CD4-positive, alpha-beta T cell treated with Interleukin-15 for 1 hour (primary cell): Measurements from ENCODE around the gene UBE2QL1.
"Not testable (repeated sequence)": the region's sequence is repeated elsewhere in the genome, so short reads cannot be mapped to it uniquely, and the experiment has no call there.

Experiments
- DNase-seq: peaks from one replicate; pipeline ENCODE4 v3.0.0-alpha.2; 2020

Gene UBE2QL1

GRCh38 chr5:6501701-6502100 is 53.0 kb downstream of the UBE2QL1 start:
- no peak for DNase-seq

GRCh38 chr5:6502421-6502820 is 53.8 kb downstream of the UBE2QL1 start:
- DNase-seq: no peak

- no peak for DNase-seq
Observed at GRCh38 chr5:6503342-6503741, 54.7 kb downstream of the UBE2QL1 start.

DNA sequence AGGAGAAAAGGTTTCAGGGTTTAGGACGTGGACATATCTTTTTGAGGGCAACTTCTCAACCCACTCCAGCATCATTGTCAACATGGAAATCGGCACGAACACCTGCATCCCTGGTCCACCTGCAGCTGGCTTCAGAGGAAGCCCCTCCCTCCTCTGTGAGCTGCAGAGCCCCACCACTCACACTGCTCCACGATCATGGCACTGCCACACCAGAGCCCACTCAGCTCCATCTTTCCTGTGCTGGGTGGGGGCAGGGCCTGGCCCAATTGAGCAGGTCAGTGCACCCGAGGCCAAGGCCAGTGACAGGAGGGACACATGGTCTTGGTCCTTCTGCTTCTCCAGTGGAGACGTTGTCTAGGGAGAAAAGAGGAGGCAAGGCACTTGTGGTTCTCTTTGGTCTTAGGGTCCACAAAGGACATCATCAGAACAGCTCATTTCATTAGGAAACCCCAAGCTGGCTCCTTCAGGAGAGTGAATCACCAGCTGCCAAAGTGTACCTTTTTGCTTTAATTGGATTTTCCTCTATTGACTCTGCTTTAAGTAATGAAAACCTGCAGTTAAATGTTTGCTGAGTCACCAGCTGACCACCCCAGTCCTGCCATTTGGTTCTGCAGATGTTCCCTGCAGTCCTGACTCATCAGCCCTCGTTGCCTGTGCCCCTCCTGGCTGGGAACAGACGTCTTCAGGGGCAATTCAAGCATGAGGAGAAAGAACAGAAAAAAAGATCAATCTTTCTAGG is 56.2 kb downstream of the UBE2QL1 start:
- no peak for DNase-seq

DNA sequence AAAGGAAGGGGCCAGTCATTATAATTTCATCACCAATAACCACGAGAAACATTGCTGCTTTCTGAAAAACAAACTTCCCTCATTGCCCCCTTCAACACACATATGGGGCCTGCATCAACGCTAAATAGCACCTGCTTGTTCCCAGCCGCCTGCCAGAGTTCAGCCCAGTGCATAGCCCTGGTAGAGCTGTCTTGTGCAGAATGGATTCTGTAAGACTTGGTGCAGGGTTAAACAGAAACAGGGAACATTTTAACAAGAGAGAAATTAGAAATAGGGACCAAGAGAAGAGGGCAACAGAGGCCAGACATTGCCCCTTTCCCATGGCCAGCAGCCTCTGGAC is 56.7 kb downstream of the UBE2QL1 start:
- DNase-seq: no peak

DNA sequence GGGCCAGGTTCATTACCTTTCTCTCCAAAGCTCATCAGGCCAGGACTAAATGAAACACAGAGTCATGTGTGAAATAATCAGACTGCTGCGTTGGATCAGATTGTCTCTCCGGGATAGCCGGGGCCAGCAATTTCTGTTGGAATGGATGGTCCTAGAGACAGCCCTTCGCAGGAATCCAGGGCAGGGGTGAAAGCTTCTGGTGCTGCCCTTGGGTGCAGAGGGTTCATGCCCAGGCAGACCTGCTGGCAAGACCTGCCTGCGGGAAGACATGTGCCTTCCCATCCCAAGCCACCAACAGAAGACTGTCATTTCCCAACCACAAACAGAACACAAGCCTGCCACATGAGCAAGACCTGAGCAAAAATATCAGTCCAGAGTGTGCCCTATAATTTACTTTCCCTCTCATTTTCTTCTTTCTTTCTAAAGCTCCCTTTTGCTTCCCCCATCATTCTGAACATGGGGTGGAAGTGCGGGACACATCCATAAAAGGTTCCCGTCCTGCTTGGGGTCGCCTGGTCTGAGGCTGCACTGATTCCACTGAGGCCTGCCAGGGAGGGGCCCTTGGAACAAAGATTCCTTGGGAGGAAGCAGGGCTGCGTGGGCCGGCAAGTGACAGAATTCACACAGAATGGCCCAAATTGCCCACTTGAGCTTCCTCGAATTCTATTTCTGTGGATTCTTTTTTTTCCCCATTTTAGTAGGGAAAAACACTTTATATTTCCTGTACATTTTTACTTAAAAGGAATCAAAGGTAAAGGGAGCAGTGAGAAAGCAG is 57.3 kb downstream of the UBE2QL1 start:
- DNase-seq: no peak

- DNase-seq: no peak
Observed at GRCh38 chr5:6506611-6507010, 58.0 kb downstream of the UBE2QL1 start.

DNA sequence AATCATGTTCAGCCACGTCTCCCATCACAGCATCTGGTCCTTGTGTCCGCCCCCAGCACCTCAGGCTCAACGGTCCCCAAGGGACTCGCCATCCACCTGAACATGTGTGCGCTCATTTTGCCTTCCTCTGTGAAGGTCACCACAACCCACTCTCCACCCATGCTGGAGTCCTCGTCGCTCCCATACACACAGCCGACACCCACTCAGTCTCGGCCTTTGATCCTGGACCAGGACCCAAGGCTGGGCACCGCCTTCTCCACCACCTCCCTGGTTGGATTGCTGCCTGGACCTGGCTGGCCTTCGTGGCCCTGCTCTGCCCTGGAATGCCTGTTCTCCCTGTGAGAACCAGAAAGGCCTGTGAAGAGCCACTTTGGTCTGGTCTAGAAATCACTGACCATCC is 60.3 kb downstream of the UBE2QL1 start:
- DNase-seq: no peak

DNA sequence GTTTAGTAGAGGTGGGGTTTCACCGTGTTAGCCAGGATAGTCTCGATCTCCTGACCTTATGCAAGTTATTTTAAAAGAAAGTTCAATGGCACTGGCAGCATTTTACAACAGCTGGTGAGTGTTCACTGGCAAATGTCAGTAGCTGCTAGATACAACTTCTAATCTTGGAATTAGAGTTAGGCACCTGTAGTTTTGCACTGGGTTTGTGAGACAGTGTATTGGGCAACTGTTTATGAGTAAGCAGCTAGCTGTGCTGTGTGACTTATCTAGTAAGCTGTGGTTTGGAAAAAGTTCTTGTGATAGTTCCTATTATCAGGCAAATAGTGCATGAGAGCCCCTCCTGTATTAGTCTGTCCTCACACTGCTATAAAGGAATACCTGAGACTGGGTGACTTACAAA is 61.5 kb downstream of the UBE2QL1 start:
- no peak for DNase-seq

DNA sequence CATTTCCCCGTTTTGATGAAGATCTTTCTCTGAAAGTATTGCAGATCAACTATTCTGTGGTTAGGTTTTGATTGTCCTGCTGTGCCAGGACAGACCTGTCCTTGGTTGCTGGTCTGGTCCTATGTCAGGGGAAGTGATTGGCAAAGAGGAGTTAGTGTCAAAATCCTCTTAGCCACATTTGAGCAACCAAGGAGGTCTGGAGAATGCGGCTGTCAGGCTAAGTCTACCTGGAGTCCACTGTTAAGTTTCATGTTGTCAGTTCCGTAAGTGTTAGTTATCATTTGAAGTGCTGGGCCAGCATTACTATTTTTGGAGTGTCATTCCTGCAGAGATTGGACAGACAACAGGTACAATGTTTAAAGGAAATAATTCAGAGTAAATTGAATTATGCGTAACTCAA is 62.3 kb downstream of the UBE2QL1 start:
- no peak for DNase-seq

DNA sequence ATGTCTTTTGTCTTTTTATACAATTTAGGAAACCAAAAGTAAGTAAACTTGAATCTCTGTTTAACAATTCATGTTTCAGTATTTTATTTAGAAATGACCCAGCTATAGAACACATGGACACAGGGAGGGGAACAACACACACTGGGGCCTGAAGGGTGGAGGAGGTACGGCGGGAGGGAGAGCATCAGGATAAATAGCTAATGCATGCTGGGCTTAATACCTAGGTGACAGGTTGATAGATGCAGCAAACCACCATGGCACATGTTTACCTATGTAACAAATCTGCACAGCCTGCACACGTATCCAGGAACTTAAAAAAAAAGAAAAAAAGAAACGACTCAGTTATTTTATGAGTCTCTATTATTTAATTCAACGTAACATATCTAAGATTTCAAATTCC is 67.2 kb downstream of the UBE2QL1 start:
- not testable (repeated sequence) for DNase-seq

GRCh38 chr5:6516823-6517222 is 68.2 kb downstream of the UBE2QL1 start:
- no peak for DNase-seq

GRCh38 chr5:6517510-6517909 is 68.9 kb downstream of the UBE2QL1 start:
- DNase-seq: no peak

DNA sequence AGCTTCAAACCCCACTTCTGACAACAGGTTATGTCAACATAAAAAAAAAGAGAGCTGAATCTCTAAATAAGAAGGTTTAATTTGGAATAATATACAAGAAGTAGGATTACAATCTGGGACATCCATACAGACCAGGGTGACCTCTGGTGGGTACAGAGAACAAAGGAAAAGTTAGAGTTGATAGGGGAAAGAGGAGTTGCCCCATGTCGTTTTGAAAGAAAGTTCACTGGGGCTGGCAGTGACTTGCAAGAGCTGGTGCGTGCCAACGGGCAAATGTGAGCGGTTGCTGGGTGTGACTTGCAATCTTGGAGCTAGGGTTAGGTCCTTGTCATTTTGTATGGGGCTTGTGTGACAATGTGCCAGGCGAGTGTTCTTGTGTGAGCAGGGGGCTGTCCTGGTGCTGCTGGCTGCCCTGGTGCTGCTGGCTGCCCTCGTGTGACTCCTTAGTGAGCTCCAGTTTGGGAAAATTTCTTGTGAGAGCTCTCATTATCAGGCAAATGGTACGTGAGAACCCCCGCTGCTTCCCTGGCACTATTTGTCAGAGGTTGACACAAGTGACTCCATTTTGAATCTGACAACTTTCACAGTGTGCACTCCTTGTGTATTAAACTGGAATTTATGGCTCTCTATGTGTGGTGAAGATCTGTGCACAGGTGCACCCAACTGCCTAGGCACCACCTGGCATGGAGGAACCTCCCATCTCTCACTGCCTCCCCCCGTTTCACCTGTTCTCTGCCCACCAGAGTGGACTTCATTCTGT is 69.8 kb downstream of the UBE2QL1 start:
- no peak for DNase-seq

DNA sequence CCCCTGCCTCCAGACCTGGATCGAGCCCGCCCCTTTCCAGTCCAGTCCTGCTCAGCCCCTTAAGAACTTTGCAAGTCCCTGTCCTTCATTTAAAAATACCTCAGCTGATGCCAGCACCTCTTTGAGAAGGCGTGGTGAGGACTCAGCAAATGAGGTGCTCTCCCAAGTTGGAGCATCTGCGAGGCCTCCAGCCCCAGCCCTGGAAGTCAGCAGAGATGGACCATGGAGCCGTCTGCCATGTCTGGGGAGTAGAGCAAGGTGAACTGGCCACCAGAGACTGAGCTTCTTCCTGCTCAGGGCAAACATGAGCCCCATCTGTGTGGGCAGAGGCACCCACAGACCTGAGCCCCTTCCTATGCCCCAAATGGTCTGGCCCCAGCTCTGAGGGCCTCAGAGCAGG is 71.5 kb downstream of the UBE2QL1 start:
- no peak for DNase-seq

DNA sequence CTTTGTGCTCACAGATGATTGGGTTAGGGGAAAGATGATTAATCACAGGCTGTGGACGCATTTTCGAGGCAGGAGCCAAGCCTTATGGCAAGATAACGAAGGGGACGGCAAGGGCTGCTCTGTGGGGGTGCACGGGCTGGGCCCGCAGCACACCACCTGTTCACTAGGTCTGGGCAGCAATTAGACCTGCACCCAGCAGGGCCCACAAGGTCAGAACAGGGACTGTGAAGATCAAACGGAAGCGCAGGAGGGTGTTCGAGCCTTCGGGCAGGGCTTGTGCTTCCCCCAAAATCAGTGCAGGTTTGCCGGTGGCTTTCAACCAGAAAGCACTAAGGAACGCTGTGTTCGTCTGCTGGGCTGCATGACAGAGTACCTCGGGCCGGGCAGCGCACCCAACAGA is 73.7 kb downstream of the UBE2QL1 start:
- no peak for DNase-seq

DNA sequence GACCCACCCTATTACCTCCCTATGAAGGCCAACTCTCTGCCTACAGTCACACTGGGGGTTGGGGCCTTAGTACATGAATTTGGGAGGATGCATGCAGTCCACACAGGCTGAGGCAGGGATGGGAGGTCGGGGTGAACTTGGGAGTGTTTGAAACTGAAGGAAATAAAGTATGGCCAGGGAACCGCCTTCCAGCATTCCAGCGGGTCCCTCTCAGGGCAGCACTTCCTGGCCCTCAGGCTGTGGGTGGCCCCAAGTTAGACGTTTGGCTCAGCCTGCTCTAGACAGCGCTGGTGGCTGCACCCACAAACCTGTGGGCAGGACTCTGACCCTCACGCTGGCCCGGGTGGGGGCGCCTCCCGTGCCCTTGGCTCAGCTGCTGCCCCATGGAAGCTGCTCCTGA is 74.3 kb downstream of the UBE2QL1 start:
- DNase-seq: no peak

GRCh38 chr5:6525422-6525821 is 76.8 kb downstream of the UBE2QL1 start:
- no peak for DNase-seq

DNA sequence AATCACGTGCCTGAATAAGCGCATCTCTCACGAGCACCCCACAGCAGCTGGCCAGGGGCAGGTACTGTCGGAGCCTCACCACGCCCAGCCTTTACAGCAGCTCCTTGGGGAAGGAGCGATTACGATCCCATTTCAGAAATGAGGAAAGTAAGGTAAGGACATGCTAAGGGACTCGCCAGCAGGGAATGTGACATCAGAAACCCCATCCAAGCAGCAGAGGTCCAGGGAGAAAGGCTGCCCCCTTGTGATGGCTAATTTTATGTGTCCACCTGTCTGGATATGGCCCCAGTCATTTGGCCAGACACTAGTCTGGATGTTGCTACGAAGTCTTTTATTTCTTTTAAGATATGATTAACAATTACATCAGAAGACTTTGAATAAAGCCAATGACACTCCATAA is 77.3 kb downstream of the UBE2QL1 start:
- DNase-seq: no peak

DNA sequence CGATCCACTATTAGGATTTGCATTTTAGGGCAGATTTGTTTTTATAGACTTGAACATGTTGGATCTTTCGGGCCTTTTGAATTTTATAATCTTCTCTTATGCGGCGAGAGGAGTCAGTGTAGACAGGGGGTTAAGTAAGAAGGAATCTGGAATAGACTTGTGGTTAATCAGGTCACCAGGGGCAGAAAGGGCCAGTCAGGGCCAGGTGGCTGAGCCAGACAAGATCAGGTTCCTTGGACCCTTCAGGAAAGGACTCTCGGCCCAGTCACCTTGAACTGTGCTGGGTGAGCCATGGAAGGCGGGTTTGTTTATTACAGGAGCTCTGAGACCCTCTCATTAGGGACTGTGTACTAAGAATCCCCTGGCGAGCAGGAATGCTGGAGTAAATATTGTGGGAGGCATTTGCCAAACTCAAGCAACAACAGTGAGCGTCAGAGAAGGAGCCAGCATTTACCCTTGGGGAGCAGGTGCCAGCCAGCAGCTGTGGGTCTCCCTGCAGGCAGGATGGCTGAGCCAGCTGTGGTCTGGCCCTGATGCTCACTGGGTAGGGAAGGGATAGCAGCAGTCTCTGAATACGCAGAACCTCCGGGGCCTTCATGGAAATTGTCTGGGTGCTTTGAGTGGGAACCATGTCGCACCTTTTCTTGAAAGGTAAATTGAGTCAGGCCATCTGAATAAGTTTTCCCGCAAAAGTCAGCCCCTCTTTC is 79.2 kb downstream of the UBE2QL1 start:
- no peak for DNase-seq

DNA sequence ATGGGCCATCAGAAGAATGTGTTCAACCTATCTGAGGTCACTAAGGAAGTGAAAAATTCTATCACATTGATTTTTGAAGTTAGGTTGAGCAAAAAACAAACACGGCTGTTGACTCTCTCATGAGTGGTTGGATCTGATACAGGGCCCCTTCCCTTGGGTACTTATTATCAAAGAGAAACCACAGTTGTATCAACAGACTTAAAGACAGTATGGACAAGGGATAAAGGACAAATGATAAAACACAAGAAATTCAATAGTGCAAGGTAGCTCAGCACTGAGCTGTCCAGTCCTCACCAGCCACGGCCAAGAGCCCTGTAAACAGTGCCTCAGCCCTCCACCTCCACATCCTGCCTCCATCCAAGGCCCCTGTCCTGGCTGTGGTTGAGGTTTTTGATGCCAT is 86.9 kb downstream of the UBE2QL1 start:
- no peak for DNase-seq

DNA sequence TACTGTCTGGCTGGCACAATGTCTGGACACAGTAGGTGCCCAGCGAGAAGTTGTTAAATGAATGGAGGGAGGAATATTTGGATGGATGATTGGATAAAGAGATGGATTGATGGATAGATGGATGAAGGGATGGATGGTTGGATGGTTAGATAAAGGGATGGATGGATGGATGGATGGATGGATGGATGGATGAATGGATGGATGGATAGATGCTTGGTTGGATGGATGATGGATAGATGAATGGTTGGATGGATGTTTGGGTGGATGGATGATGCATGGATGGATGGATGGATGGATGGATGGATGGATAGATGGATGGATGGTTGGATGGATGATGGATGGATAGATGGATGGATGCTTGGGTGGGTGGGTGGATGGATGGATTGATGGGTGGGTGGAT is 90.4 kb downstream of the UBE2QL1 start:
- DNase-seq: no peak

GRCh38 chr5:6540111-6540827 is 91.6 kb downstream of the UBE2QL1 start:
- no peak for DNase-seq
